NCI-H748 (cell line): ENCODE data around the gene KSR2.
A peak's percentile ranks its signal among the peaks of the same experiment; 100 is the strongest.
"Not testable (repeated sequence)": the region's sequence is repeated elsewhere in the genome, so short reads cannot be mapped to it uniquely, and the experiment has no call there.

Experiments
- DNase-seq: peaks from one replicate; lab custom pipeline; 2025; ENCODE audit not compliant: unreplicated experiment; lab: John Stamatoyannopoulos, UW

KSR2 gene

DNA sequence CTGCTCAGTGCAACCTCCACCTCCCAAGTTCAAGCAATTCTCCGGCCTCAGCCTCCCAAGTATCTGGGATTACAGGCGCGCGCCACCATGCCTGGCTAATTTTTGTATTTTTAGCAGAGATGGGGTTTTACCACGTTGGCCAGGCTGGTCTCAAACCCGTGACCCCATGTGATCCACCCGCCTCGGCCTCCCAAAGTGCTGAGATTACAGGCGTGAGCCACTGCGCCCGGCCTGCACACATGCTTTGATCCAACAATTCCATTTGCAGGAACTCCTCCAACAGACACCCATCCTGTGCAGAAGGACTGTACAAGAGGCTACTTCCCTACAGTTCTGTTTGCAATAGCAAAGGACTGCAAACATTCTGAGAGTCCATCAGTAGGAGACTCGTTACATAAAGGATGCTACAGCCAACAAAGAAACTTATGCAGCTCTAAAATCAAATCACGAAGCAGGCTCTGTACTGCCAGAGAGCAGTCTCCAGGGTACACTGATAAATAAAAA lies 108.0 kb downstream of the KSR2 start:
- DNase-seq: not testable (repeated sequence)

- DNase-seq: no peak
These were observed 108.7 kb downstream of the KSR2 start for GRCh38 chr12:117860111-117860510.

- peak; percentile 52 for DNase-seq
These were observed 110.9 kb downstream of the KSR2 start for GRCh38 chr12:117857632-117858612.

- DNase-seq: not testable (repeated sequence)
These were observed 111.7 kb downstream of the KSR2 start for GRCh38 chr12:117857139-117857538.

- no peak for DNase-seq
These were observed 113.6 kb downstream of the KSR2 start for GRCh38 chr12:117855165-117855564.

DNA sequence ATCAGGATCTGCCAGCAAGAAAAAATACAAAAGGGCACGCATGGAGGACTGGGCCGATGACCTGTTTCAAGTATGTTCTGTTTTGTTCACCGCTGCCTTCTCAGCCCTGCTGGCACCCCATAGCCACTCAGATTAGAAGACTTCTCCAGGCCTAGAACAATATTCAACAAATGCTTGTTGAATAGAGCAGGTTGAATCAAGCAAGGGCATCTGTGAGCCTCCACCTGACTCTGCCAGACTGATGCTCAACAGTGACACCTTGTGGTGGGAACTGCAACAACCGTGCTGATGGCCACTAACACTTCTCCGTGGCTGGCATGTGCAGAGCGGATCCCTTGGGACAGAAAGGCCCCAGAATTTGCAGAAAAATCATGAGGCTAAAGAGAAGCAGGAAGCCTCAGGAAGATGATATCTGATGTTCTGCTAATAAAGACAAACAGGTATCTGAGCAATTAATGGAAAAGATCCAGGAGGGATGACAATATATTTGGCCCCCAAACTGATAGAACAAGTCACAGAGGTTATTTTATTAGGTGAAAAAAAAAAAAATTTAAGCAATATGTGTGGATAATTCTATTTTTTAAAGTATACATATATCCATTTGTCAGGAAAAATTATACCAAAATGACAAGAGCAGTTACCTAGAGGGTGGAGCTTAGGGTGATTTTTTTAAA lies 114.3 kb downstream of the KSR2 start:
- DNase-seq: peak; percentile 56

DNA sequence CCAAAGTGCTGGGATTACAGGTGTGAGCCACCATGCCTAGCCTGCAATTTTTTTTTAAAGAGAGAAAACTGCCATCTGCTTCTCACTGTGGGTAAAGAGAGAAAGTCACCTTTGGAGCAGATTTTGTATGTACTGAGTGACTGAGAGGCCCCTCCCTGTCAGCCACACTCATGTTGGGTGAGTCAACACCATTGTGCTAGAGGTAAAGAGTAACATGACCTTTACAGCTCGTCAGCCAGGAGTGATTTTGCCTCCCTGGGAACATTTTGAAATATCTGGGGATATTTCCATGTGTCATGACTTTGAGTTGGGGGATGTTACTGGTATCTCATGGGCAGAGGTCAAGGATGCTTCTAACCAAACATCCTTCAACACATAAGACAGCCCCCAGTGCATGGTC lies 115.2 kb downstream of the KSR2 start:
- DNase-seq: no peak

DNA sequence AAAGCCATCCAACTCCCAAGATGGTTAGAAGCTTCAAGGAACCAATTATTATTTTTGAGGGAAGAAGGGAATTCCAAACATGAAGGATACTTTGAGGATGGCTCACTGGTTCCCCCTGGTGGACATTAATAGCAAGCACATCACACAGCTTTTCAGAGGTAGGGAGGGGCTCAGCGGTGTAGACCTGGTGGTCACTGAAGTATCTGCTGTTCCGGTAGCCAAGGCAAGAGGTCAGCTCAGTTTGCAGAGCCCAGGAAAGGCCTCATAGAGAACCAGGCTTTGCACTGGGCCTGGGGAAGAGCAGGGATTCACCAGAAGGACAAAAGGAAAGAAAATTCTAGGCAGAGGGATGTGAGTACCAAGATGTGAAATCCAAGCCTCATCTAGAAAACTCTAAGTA lies 118.7 kb downstream of the KSR2 start:
- peak; percentile 34 for DNase-seq

DNA sequence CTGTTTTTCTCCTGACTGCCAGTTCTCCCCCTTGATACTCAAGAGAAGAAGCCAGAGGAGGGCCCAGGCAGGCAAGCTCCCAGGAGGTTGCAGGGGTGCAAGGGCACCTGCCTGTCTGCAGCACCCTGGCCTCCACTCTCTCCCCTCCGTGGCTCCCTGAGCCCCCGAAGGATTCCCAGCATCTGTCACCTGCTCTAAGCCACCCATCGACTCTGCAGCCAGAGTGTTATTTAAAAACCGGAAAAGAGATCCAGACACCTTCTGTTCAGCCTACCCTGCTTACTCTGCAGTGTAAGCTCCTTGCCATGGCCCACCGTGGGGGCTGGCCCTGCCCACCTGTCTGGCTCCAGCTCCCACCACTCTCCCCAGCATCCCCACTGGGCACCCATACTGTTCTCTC lies 121.4 kb downstream of the KSR2 start:
- DNase-seq: no peak

DNA sequence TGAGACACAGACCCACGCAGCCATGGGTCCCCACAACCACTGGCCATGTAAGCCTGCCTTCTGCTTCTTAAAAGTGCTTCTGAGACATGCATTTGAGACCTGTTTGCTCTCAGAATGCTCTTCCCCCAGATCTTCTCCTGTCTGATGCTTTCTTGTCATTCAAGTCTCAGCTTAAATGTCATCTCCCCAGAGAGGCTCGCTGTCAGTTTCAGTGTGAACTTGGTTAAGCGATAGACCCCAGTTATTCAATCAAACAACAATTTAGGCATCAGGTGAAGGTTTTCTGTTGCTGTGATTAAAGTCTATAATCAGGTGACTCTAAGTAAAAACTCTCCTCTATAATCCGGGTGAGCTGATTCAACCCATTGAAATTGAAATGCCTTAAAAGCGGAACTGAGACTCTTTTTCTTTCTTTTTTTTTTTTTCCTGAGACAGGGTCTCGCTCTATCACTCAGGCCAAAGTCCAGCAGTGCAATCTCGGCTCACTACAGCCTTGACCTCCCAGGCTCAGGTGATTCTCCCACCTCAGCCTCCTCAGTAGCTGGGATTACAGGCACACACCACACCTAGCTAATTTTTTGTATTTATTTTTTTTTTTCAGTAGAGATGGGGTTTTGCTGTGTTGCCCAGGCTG lies 123.4 kb downstream of the KSR2 start:
- no peak for DNase-seq

DNA sequence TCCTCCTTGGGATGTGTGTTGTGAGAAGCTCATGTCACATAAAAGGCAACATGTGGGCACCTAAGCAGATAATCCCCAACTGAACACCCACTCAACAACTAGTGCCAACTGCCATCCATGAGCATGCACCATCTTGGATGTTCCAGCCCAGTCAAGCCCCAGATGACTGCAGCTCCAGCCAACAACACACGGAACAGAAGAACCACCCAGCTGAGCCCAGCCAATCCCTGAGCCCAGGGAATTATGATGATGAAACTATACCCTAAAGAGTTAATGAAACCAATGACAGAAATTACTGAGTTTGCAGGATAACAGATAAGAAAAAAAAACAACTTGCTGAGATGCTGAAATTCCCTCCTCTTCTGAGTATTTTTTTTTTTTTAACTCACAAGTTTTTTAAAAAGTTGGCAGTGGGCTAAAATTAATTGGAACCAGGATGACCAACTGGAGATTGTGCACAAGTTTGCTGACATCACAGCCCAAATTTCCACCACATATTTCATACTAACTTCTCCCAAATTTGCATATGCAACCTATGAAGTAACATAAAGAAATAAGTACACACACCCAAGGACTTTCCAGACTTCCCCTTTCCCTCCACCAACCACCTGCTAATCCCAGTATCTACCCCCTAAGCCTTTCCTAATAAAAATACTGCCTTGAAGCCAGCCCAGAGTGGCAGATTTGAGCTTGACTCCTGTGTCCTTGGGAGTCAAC lies 124.5 kb downstream of the KSR2 start:
- no peak for DNase-seq

DNA sequence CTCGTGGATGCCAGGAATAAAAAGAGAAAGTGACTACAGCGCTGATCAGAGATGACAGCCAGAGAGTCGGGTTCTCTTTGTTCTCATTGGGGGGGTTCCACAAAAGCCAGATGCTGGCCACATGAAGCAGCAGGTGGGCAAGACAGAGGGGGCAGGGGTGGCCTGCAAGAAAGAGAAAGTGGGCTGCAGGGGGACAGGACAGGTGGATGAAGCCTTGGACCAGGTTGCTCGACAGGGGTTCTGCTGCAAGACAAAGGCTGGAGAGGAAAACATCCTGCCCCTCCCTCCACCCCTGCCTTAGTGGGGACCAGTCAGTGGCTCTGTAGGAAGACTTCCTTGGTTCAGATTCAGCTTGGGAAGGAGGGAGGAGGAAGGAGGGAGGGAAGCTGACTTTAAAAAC lies 126.2 kb downstream of the KSR2 start:
- no peak for DNase-seq

DNA sequence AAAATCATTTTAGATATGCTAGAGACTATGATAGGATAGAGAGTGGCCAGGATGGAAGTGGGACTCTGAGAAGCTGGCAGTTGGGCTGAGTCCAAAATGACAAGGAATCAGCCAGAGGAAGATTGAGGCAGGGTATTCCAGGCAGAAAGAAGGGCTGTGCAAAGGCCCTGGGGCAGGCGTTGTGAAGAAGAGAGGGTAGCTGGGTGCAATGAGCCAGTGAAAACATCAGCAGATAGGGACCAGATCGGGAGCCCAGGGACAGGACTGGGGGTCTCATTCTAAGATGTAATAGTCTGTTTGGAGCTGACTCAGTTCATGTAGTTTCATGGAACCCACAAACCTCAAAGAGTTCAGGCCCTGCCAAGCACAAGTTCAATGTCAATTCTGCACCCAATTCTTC lies 126.6 kb downstream of the KSR2 start:
- DNase-seq: no peak

GRCh38 chr12:117837737-117838050 lies 131.1 kb downstream of the KSR2 start:
- DNase-seq: no peak

DNA sequence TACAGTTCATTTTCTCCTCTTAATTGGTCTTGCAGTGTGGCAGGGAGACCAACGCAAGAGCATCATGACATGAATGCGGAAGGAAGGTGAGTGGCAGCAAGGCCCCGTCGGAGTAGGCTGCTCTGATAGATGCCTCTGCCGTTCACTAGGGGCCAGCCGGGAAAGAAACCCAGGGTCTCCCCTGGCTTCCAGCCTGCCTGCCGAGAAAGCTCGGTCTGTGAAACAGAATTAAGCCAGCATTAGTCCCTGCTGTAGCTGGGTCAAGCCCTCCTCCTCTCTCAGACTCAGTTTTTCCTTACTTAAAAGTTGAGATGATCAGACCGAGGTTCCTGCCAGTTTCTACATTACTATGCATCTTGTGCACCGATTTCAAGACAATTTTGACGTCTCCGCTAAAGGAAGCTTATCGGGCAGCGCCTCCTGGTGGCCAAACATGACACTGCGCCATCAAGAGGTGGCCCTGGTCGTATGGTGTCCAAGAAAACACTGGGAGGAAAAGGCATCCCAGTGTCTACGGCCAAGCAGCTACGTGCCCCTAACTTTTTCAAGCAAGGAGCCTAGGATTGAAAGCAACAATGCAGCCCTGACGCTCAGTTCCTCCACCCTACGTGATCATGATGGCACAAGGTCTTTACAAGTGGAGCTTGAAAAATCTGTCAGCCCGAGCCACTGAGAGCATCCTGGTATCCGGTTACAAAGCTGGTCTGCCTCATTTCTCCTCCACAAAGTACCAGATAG lies 131.6 kb downstream of the KSR2 start:
- peak; percentile 62 for DNase-seq

- DNase-seq: no peak
These were observed 132.3 kb downstream of the KSR2 start for GRCh38 chr12:117836476-117836875.

DNA sequence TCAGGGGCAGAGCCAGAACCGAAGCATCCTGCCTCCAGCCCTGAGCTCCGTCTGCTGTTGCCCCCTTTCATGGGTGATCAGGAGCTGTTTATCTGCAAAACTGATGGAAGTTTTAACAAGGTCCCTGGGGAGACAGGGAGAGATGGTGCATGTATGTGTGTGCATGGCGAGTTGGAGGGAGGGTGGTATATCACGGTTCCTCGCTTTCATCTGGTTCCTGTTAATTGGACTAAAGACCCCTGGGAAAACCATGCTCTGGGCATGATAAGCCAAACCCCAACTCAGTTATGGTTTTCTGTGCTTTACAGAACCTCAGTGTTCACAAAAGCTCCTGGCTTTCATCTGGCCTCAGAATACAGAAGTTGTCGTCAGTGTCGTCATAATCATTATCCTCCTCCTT lies 133.6 kb downstream of the KSR2 start:
- DNase-seq: no peak

DNA sequence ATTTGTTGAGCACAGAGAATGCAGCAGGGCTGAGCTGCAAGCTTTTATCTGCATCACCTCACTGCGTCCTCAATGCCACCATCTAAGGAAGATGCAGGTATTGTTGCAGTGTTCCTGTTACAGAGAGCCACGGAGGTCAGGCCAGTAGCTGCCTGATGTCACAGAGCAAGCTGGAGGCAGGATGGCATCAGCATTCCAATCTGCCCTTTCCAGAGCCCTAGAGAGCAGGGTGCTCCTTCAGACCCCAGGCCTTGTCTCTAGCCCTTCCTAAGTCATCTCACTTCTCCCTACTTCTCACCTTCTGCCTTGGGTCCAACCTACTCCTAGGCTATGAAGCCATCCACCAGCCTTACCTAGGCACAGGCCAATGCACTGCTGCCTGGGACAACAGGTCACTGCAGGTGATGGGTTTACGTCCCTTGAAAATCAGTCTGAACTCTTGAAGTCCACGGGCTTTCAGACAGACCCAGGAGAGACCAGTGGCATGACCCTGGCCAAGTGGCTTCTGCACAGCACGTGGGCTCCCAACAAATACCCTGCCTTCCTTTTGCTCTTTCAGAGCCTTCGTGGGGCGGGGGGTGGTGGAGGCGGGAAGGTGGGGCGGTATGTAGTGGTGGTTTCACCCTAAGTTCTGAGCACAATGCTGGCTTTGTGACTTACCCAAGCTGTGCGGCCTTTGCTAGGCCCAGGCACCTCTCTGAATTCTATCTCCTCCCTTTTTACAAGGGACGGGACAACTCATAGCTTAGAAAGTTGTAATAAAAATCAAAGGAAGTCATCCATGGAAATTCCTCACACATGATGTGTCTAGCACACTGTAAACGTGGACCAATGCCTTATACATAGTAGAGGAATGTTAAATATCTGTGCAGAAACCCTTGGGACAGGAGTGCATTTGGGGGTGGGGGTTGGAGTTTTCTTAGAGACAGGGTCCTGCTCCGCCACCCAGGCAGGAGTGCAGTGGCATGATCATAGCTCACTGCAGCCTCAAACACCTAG lies 136.0 kb downstream of the KSR2 start:
- no peak for DNase-seq

- no peak for DNase-seq
These were observed 138.3 kb downstream of the KSR2 start for GRCh38 chr12:117830471-117830870.
